HCEC 1CT (cell line): Measurements from ENCODE around the gene ADCY1.
"Not testable (repeated sequence)": the region's sequence is repeated elsewhere in the genome, so short reads cannot be mapped to it uniquely, and the experiment has no call there.

Experiments used
- DNase-seq: peaks from one replicate; pipeline ENCODE4 v3.0.0-alpha.2; 2017

Gene ADCY1

GRCh38 chr7:45768516-45769394 is 194.6 kb downstream of the ADCY1 start:
- DNase-seq = peak; percentile 96

DNA sequence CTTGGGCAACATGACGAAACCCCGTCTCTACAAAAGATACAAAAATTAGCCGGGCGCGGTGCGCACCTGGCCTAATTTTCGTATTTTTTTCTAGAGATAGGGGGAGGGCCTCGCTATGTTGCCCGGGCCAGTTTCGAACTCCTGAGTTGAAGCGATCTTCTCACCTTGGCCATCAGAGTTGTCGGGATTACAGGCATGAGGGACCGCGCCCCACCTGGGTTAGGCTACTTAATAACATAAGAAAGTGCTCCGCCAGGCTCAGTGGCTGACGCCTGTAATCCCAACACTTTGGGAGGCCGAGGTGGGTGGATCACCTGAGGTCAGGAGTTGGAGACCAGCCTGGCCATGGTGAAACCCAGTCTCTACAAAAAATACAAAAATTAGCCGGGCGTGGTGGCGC is 195.5 kb downstream of the ADCY1 start:
- not testable (repeated sequence) for DNase-seq
